ENCODE data around the gene KIF4A.

KIF4A gene

GRCh38 chrX:70444326-70444945 is 154.5 kb downstream of the KIF4A start, which contains the start of gene DLG3:
TSS of gene DLG3 (plus strand) at chrX:70444835. CDS start at chrX:70445202, 367 bp downstream.
- peak; percentile 60 for DNase-seq

- peak; percentile 5 for DNase-seq
Observed at GRCh38 chrX:70444946-70445656, 155.2 kb downstream of the KIF4A start.

DNA sequence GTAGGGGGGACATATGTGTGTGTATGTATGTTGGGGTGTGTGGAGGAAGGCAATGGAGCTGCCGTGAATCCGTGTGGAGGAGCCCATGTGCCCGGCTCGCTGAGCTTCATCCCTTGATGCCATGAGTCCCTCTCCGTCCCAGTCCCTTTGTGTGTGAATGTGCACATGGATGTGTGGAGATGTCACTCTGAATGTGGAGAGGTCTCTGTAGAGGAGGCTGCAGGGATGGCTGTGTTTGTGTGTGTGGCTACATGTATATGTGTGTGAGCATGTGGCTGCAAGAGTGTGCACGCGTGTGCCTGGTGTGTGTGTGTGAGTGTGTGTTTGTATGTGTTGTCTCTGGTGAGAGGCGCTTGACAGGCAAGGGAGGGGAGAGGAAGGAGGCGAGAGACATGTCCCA is 156.0 kb downstream of the KIF4A start:
- DNase-seq, result no peak

GRCh38 chrX:70446380-70447350 is 156.8 kb downstream of the KIF4A start:
- DNase-seq, result no peak

DNA sequence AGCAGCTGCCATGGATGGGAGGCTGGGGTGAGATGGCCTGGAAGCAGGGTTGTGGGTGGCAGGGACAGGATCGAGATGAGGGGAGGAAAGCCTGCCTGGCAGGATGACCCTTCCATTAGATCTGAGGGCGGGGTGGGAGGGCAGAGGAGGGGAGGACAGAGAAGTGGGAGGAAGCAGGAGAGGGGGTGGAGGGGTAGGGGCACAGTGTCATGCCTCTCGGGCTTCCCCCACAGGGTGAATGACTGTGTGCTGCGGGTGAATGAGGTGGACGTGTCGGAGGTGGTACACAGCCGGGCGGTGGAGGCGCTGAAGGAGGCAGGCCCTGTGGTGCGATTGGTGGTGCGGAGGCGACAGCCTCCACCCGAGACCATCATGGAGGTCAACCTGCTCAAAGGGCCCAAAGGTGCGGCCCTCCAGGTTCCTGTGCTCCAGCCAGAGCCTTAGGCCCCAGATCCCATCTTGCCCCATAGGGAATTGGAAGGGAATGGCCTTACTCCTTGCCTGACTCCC is 159.6 kb downstream of the KIF4A start:
- no peak for DNase-seq

- DNase-seq, result peak; percentile 51
Observed at GRCh38 chrX:70452143-70452733, 162.3 kb downstream of the KIF4A start.

GRCh38 chrX:70453024-70453618 is 163.2 kb downstream of the KIF4A start:
- no peak for DNase-seq

DNA sequence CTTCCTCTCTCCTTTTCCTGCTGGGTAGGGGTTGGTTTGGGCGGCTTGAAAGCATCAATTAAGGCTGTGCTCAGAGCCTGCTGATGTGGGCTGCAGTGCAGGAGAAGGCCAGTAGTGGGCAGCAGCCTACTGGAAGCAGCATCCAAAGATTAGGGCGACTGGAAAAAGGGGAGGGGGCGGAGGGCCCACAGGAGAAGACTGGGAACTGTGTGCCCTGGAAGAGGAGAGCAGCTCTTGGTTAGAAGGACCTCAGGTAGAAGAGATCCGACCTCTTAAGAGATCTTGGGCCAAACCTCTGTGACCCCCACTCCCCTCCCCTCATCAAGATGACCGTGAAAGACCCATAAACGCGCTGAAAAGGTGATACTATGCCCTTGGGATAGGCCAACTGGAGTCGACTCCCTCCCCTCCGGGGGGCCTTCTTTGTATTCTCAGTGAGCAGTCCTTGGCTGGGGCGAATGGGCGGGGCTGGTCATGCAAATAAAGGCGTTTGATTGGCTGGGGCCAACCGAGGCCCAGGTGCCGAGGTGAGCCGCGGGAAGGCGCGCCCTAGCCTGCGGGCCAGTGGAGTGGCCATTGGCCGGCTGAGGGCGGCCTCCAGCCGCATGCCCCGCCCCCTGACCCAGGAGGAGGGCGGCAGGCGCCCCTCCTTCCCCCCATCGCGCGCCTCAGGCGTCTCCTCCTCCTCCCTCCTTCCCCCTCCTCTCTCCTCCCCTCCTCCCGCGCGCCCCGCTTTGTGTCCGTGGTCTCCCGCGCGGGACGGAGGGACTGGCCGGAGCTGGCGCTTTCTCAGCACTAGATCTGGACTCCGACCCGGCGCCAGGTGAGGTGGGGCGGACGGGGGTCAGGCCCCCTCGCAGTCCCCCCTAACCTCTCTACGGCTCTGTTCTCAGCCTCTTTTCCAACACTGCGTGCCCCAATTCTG is 164.8 kb downstream of the KIF4A start:
- DNase-seq, result peak; percentile 98

DNA sequence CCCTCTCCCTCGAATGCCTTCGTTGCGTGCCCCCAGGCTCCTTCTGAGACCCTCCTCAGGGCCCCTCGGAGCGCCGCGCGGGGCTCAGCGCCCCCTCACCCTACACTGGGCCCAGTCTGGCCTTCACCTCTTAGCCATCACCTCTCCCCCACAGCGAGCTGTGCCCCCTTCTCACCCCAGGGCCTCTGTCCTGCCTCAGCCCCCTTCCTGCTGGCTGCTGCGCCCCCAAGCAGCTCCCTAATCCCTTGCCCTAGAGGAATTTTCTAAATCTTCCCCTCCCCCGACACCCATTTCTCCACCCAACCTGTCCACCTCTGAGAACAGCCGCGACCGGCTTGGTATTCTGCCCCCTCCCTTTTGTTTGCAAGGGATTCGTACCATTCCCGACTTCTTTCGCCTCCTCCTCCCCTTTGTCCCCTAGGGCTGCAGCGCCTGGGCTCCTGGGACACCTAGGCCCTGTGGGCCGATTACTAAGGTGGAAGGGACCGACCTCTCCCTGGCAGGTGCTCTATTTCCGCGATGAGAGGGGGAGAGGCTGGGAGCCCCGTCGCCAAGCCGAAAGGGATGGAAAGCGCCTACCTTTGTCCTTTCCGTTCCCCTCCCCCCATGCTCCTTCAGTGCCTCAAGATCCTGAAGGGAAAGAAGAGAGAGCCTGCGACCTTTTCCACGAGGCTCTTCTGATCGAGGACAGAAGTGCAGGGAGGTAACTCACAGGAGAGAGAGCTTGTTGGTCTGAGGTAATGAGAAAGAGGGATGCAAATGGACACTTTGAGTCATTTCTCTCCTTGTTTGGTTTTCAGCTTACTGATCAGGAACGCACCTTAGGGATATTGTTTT is 165.7 kb downstream of the KIF4A start:
- peak; percentile 57 for DNase-seq

DNA sequence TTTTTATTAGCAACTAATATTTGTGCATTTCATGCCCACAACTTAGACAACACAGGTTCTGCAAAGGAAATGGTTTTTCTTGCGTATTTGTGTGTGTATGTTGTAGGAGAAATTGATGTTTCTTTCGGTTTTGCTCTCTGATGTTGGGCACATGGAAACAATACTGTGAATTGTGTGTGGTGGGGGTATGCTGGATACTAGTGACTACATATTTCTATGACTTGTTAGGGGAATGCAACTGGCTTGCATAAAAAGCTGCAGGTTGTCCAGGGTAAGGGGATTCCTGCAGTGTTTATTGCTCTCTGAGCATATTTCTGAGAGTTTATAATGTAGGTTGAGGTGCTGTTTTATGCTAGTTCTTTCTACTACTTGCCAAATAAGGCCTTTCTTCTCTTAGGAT is 166.4 kb downstream of the KIF4A start:
- no peak for DNase-seq

- no peak for DNase-seq
Observed at GRCh38 chrX:70461026-70461425, 171.1 kb downstream of the KIF4A start.

DNA sequence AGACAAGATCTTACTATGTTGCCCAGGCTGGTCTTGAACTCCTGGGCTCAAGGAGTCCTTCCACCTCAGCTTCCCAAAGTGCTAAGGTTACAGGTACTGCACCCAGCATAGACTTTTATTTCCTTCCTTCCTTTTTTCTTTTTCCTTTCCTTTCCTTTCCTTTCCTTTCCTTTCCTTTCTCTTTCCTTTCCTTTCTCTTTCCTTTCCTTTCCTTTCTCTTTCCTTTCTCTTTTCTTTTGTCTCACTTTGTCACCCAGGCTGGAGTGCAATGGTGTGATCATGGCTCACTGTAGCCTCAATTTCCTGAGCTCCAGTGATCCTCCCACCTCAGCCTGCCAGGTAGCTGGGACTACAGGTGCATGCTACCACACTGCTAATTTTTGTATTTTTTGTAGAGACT is 174.1 kb downstream of the KIF4A start:
- no peak for DNase-seq

- no peak for DNase-seq
Observed at GRCh38 chrX:70466968-70467367, 177.1 kb downstream of the KIF4A start.

DNA sequence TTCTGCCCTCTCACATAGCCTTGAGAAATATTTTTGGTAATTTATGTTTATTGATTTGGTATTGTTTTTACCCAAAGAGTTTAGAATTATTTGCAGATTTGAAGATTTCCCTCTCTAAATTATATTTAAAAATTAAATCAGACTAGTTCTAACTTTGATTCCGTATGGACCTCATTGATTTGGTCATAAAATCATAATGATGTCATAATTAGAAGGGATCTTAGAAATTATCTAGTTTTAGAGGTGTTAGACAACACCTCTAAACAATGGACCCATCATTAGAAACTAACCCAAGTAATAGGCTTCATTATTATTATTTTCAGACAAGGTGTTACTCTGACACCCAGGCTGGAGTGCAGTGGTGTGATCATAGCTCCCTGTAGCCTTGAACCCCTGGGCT is 178.8 kb downstream of the KIF4A start:
- no peak for DNase-seq
